ENCODE measurements around the gene DHRS13. TPM values are rescaled to one million over a fixed set of nuclear protein-coding genes. Genes with fewer than 3 reads are reported as not detected.
"Not testable (repeated sequence)": the region's sequence is repeated elsewhere in the genome, so short reads cannot be mapped to it uniquely, and the experiment has no call there.

Gene DHRS13
- total RNA-seq, 1 donor from 2014 or later = 27.3 TPM

DNA sequence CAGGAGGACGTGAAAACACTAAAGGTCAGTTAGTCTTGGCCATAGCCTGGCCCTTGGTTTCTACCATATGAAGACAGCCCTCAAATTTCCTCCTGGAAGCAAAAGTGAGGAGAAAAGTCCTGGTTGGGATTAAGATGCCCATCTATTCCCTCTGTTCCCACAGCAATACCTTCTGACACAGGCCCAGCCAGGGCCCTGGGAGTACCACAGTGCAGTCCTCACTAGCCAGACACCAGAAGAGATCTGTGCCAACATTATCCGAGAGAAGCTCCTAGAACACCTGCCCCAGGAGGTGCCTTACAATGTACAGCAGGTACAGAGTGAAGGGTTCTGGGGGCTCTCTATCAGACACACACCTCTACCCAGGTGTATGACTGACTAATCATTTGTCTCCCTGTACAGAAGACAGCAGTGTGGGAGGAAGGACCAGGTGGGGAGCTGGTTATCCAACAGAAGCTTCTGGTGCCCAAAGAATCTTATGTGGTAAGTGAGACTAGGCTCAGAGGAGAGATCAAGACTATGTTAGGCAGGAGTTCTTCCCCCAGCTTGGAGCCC lies 44.0 kb downstream of the DHRS13 start:
- DNase-seq (ENCODE audit: low spot score) = no peak

DNA sequence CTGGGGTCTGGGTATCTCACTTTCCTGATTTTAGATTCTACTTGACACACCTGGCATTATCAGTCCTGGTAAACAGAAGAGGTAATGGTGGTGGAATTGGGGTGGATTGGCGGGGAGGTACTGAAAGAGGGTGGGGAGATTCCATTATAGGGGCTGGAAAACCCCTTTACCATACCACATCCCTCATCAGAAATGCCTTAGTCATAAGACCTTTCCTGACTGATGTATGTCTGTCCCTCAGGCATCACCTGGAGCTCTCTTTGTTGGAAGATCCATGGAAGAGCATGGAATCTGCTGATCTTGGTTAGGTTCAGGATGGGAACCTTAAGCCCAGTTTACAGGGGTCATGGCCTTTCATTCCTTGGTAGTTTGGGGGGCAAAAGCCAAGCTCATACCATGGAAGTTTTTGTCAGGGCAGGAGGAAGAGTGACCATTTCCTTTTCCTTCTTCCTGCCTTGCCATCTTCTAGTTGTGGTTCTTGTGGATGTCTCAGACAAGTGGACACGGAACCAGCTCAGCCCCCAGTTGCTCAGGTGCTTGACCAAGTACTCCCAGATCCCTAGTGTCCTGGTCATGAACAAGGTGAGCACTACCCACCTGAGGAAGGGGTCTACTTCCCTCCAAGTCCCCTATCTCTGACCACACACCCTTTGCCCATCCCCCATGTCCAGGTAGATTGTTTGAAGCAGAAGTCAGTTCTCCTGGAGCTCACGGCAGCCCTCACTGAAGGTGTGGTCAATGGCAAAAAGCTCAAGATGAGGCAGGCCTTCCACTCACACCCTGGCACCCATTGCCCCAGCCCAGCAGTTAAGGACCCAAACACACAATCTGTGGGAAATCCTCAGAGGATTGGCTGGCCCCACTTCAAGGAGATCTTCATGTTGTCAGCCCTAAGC lies 44.7 kb downstream of the DHRS13 start:
- DNase-seq (ENCODE audit: low spot score) = no peak

DNA sequence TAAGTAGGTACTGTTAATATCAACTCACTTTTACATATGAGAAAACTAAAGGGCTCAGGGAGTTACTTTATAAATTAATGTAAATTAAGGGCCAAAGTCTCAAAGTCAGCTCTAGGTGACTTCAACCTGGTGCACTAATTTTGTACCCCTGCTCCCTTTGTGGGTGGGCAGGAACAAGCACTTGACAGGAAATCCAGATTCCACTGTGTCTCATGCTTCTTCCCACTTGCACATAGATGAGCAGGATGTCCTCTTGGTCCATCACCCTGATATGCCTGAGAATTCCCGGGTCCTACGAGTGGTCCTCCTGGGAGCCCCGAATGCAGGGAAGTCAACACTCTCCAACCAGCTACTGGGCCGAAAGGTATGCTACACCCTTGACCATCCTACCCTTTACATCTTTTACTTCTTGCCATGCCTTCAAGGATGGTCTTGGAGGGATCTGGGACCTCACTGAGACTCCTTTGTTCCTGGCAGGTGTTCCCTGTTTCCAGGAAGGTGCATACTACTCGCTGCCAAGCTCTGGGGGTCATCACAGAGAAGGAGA lies 46.8 kb downstream of the DHRS13 start:
- DNase-seq (ENCODE audit: low spot score) = no peak

DNA sequence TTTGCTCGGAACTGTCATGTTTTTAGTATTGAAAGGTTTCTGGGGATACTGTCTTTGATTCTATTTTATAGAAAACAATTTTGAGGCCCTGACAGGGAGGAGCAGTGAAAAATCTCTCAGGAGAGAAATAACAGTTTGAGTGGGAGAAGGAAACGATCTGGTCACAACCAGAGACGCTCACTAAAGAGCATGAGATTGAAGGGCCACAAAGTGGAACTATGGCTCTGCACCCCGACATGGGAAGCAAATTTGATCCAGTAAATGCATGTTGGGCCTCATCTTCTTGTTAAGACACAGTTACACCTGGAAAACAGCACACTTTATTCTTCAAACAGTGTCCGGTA lies 47.6 kb downstream of the DHRS13 start:
- no peak for DNase-seq (ENCODE audit: low spot score)

DNA sequence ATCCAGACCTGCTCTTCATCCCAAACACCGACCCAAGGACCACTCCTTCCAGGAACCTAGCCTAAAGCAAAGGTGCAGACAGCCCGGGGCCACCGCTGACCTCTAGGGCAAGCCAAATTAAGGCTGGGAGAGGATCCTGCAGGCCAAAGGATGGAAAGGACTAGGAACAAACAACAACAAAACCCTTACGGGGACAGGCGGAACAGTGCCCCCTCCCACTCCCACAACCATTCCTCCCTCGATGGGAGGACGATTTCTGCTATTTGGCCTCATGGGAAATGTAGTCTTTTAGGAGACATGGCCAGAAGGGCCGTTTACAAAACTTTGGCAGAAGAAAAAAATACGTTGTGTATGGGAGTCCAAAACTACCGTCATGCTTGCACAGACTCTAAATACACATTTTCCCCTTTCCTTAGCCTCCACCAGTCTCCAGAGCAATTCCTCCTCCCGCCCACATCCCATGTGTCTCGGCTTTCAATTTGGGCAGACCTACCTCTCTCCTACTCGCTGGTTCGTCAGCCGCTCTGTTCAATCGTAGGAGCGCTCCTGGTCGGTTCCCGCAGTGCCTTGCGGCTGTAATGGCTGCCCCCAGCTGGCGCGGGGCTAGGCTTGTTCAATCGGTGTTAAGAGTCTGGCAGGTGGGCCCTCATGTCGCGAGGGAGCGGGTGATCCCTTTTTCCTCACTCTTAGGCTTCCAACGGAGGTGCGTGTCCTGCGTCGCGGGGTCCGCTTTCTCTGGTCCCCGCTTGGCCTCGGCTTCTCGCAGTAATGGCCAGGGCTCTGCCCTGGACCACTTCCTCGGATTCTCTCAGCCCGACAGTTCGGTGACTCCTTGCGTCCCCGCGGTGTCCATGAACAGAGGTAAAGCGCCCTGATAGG lies 48.2 kb downstream of the DHRS13 start, which contains the start of gene ERAL1:
Gene ERAL1, plus strand, starts transcription at position 560 of the 879 bp plus-strand sequence. Its CDS starts 19 bp downstream, at position 579.
- DNase-seq (ENCODE audit: low spot score) = peak; percentile 84

DNA sequence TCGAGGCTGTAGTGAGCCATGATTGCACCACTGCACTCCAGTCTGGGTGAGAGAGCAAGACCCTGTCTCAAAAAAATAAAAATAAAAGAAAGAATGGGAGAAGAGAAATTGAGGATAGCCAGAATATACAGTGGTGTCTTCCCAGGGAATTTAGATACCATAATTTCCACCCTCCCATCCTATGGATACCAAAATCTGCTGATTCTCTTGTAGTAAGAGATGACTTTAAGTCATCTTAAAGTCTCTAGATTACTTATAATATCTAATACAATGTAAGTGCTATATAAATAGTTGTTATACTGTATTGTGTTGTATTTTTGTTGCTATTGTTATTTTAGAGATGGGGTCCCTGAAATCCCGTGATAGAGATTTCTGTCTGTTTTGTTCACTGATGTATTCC lies 49.6 kb downstream of the DHRS13 start:
- no peak for DNase-seq (ENCODE audit: low spot score)

DNA sequence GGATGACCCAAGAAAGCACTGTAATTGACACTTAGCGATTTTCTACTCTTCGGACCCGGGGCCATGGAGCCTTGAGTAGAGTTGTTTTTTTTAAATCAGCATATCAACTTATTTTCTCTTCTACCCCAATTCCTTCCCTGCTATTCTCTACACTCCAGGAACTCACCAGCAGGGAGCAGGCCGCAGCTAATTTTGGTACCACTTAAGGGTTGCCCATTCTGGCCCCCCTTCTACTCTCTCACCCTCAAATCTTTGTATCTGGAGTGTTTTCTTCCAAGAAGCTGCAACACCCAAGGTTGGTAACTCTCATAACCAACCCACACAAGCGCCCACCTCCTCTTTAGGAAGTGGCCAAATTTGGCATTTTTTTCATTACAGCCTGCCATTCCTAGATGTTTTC lies 53.6 kb downstream of the DHRS13 start:
- DNase-seq (ENCODE audit: low spot score) = no peak

DNA sequence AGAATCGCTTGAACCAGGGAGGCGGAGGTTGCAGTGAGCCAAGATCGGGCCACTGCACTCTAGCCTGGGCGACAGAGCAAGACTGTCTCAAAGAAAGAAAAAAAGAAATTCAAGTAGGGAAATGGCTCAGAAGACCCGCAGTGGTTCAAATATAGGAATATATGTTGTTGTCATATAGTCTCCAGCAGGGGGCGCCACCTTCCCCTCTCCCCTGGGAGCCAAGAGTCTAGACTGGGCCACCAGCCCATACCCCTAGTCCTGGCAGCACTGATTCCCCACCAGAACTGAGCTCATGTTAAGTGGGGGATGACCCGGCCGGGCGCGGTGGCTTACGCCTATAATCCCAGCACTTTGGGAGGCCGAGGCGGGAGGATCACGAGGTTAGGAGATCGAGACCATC lies 54.2 kb downstream of the DHRS13 start:
- not testable (repeated sequence) for DNase-seq (ENCODE audit: low spot score)

Other genes starting within 250 kb of the DHRS13 start
- 49.2 TPM for gene SDF2, start 241.2 kb downstream of the DHRS13 start, total RNA-seq
- 96.9 TPM for gene SUPT6H, start 240.9 kb downstream of the DHRS13 start, total RNA-seq
- gene PROCA1, start 191.2 kb downstream of the DHRS13 start, total RNA-seq = 1.1 TPM
- 82.9 TPM for gene RAB34, start 185.2 kb downstream of the DHRS13 start, total RNA-seq
- gene RPL23A, start 183.1 kb downstream of the DHRS13 start, total RNA-seq = 1,937 TPM
- gene TLCD1, start 176.8 kb downstream of the DHRS13 start, total RNA-seq = 18.1 TPM
- gene NEK8, start 174.3 kb downstream of the DHRS13 start, total RNA-seq = 14.9 TPM
- gene TRAF4, start 159.1 kb downstream of the DHRS13 start, total RNA-seq = 186 TPM
- gene FAM222B, start 60.3 kb downstream of the DHRS13 start, total RNA-seq = 28.8 TPM
- 40.3 TPM for gene ERAL1, start 48.1 kb downstream of the DHRS13 start, total RNA-seq
- gene FLOT2, start 5.3 kb downstream of the DHRS13 start, total RNA-seq = 255 TPM
- 69.4 TPM for gene PHF12, start 48.4 kb upstream of the DHRS13 start, total RNA-seq
- gene SEZ6, start 103.0 kb upstream of the DHRS13 start, total RNA-seq = not detected
- 2.8 TPM for gene PIPOX, start 140.1 kb upstream of the DHRS13 start, total RNA-seq